Spleen (tissue), 11 donors: ENCODE data around the gene ZNF486. TPM values are rescaled to one million over a fixed set of nuclear protein-coding genes. Genes with fewer than 3 reads are reported as not detected.
"Not testable (repeated sequence)": the region's sequence is repeated elsewhere in the genome, so short reads cannot be mapped to it uniquely, and the experiment has no call there.

Experiments used
- DNase-seq: peaks from one replicate; pipeline ENCODE4 v3.0.0-alpha.2; 2020
- H3K27ac ChIP-seq, 8 donors: fragments of 200-600 bp; sonication (generic) in 7 of 8; 1 replicate in 4 of 8; 2 replicates in 4 of 8; pipeline versions ENCODE4 v1.5.0 to v1.8.0; 2016 to 2021; ENCODE audit warnings: inconsistent platforms in 4 of 8, mild to moderate bottlenecking in 4 of 8, moderate library complexity in 1 of 8
- H3K27me3 ChIP-seq, 7 donors: fragments of 200-600 bp; sonication (generic) in 6 of 7; replicated peaks in 1 of 7; 1 replicate in 4 of 7; 2 replicates in 3 of 7; pipeline versions ENCODE4 v1.5.0 to v1.8.0; 2016 to 2021; ENCODE audit warnings: inconsistent platforms in 3 of 7, mild to moderate bottlenecking in 1 of 7
- H3K36me3 ChIP-seq, 6 donors: fragments of 200-600 bp; sonication (generic) in 5 of 6; 1 replicate in 4 of 6; 2 replicates in 2 of 6; pipeline versions ENCODE4 v1.5.0 to v1.8.0; 2016 to 2021; ENCODE audit warnings: inconsistent platforms in 2 of 6
- H3K4me1 ChIP-seq, 6 donors: fragments of 200-600 bp; sonication (generic) in 5 of 6; 1 replicate in 3 of 6; 2 replicates in 3 of 6; pipeline versions ENCODE4 v1.5.0 to v1.8.0; 2016 to 2021; ENCODE audit warnings: inconsistent platforms in 3 of 6
- H3K4me3 ChIP-seq, 8 donors: fragments of 200-600 bp; sonication (generic) in 7 of 8; 1 replicate in 4 of 8; 2 replicates in 4 of 8; pipeline versions ENCODE4 v1.5.0 to v1.8.0; 2016 to 2021; ENCODE audit warnings: inconsistent platforms in 4 of 8, mild to moderate bottlenecking in 4 of 8, moderate library complexity in 2 of 8
- H3K9me3 ChIP-seq, 8 donors: fragments of 200-600 bp; sonication (generic) in 7 of 8; 1 replicate in 4 of 8; 2 replicates in 4 of 8; pipeline versions ENCODE4 v1.5.0 to v1.8.0; 2016 to 2021; ENCODE audit warnings: inconsistent platforms in 4 of 8
- POLR2A ChIP-seq, 3 donors: fragments of 450-650 bp; IDR thresholded peaks; one replicate each; pipeline ENCODE4 v1.5.1; 2017; ENCODE audit warnings: antibody characterized with exemption in 3 of 3, mild to moderate bottlenecking in 1 of 3
- POLR2AphosphoS5 ChIP-seq, 3 donors: sonication (generic); formaldehyde crosslinking; IDR thresholded peaks; one replicate each; pipeline ENCODE4 v1.5.1; 2017; ENCODE audit warnings: antibody characterized with exemption in 3 of 3
- WGBS, 5 donors: extraction: QIAGEN DNeasy Blood & Tissue Kit in 3 of 5; methylation state at CpG; one replicate each; pipeline versions ENCODE4 v1.1.5 to v1.1.7; 2013 to 2018; 5-methylcytosine and 5-hydroxymethylcytosine counted together
- intact Hi-C: fragments of 100-400 bp; cut with DNase I; formaldehyde crosslinking; loops from one replicate; pipeline ENCODE4 v1.15.0; 2023; ENCODE audit warnings: low total_unique reads
- polyA plus RNA-seq, 3 donors: library from polyadenylated mRNA; stranded (reverse); fragments of 200-250 nt; gene quantifications; one replicate each; pipeline ENCODE4 v1.2.1, GENCODE V29; 2013
- total RNA-seq, 7 donors: library from RNA; depleted of rRNA in 3 of 7; stranded (reverse); fragments of >200 nt in 3 of 7; fragmentation: NEBNext Ultra II Directional in 4 of 7; extraction: Animal tissue kit (Norgen Biotek cat#: 25700) in 4 of 7; gene quantifications; one replicate each; pipeline versions ENCODE4 v1.1.0 to v1.2.1, GENCODE V29; 2016 to 2021
- TF ChIP-seq, protein P1 (sequence below), 11 experiments: fragments of 200-600 bp in 7 of 11; fragments of 450-650 bp in 4 of 11; sonication (generic) in 4 of 11; IDR thresholded peaks in 8 of 11; conservative IDR thresholded peaks in 3 of 11; 1 replicate in 7 of 11; 2 replicates in 4 of 11; pipeline versions ENCODE4 v1.4.0 to v1.8.0; 2016 to 2021; ENCODE audit warnings: antibody characterized with exemption in 11 of 11, inconsistent platforms in 4 of 11, mild to moderate bottlenecking in 1 of 11
- donor health status: healthy with polysubstance abuse.
- donor health status: DM: no; HTN: no; CAD: no; lungs with moderate emphysema.
- donor health status: DM: no; HTN: no; CAD: no.
- donor health status: Bipolar disorder and iron deficiency.
- donor health status: healthy.
- donor health status: DM: no; HTN: no; CAD: no.
- donor health status: DM: yes; HTN: yes; CAD: no.

ZNF486 gene
- total and polyA plus RNA-seq, 10 donors: 2.6 to 18.7 (median 8.5) TPM

- no peak overlapping the region for H3K4me3 ChIP-seq
- 96 to 98% (median 97%) methylated on average over 3 of the region's 3 CpGs for WGBS, 5 donors
These were observed 30.7 kb downstream of the ZNF486 start for GRCh38 chr19:20197747-20198146.

DNA sequence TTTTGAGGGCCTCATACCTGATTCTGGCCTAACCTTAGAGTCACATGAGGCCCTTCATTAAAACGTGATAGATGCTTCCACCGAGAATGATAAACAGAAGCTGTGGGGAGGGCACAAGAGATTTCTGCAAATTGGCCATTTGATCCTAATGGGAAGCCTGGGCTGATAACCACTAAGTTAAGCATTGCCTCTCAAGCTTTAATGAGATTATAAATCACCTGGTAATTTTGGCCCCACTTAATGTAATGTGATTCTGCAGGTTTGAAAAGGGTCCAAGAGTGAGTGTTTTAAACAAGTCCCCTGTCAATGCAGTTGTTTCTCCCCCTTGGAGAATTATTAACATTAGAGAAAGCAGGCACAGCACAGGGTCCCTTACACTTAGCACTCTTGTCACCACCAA lies 42.0 kb downstream of the ZNF486 start:
- H3K36me3 ChIP-seq: no peaks in the 10 kb centered on the region
- H3K9me3 ChIP-seq: peaks cover 0 to 66% (median 28%) of the 10 kb centered on the region in 8 donors
- no peaks in the 10 kb centered on the region for H3K4me1 ChIP-seq
- TF ChIP-seq, protein P1, sequence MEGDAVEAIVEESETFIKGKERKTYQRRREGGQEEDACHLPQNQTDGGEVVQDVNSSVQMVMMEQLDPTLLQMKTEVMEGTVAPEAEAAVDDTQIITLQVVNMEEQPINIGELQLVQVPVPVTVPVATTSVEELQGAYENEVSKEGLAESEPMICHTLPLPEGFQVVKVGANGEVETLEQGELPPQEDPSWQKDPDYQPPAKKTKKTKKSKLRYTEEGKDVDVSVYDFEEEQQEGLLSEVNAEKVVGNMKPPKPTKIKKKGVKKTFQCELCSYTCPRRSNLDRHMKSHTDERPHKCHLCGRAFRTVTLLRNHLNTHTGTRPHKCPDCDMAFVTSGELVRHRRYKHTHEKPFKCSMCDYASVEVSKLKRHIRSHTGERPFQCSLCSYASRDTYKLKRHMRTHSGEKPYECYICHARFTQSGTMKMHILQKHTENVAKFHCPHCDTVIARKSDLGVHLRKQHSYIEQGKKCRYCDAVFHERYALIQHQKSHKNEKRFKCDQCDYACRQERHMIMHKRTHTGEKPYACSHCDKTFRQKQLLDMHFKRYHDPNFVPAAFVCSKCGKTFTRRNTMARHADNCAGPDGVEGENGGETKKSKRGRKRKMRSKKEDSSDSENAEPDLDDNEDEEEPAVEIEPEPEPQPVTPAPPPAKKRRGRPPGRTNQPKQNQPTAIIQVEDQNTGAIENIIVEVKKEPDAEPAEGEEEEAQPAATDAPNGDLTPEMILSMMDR (IDR thresholded peaks at IDR 0.05 in 8 of 11, conservative IDR thresholded peaks at IDR 0.05 in 3 of 11): no peak
- TF ChIP-seq POLR2A (IDR thresholded peaks at IDR 0.05): no peak
- no peak for TF ChIP-seq POLR2AphosphoS5 (IDR thresholded peaks at IDR 0.05)
- no peaks in the 10 kb centered on the region for H3K27me3 ChIP-seq
- H3K4me3 ChIP-seq: no peak overlapping the region
- DNase-seq: no peak
- no peak overlapping the region for H3K27ac ChIP-seq
- intact Hi-C loops: no loop called here
- whole genome bisulfite sequencing, 5 donors: 27 to 93% (median 88%) methylated on average over 2 of the region's 2 CpGs

More at GRCh38 chr19:20197747-20198146, 30.7 kb downstream of the ZNF486 start:
- TF ChIP-seq POLR2A (IDR thresholded peaks at IDR 0.05) (no peak), POLR2AphosphoS5 (IDR thresholded peaks at IDR 0.05) (no peak)
- TF ChIP-seq, protein P1 (IDR thresholded peaks at IDR 0.05 in 8 of 11, conservative IDR thresholded peaks at IDR 0.05 in 3 of 11): no peak
- peaks cover 9 to 81% (median 48%) of the 10 kb centered on the region in 6 donors for H3K36me3 ChIP-seq
- no peak overlapping the region for H3K27ac ChIP-seq
- intact Hi-C loops: no loop called here
- H3K4me1 ChIP-seq: no peaks in the 10 kb centered on the region
- peaks cover 10 to 100% (median 100%) of the 10 kb centered on the region in 8 donors for H3K9me3 ChIP-seq
- no peaks in the 10 kb centered on the region for H3K27me3 ChIP-seq
- no peak for DNase-seq

GRCh38 chr19:20214366-20214765 lies 47.4 kb downstream of the ZNF486 start:
- H3K36me3 ChIP-seq, H3K27ac ChIP-seq, DNase-seq, H3K4me1 ChIP-seq, H3K27me3 ChIP-seq, intact Hi-C loops, H3K4me3 ChIP-seq: not testable (repeated sequence)
- peaks cover 0 to 45% (median 12%) of the 10 kb centered on the region in 8 donors for H3K9me3 ChIP-seq
- 90 to 99% (median 93%) methylated on average over 15 to 26 of the region's 26 CpGs for WGBS, 5 donors

- H3K36me3 ChIP-seq, H3K4me3 ChIP-seq, H3K27me3 ChIP-seq, H3K27ac ChIP-seq, DNase-seq, H3K4me1 ChIP-seq, intact Hi-C loops: not testable (repeated sequence)
- WGBS, 5 donors: 68 to 81% (median 78%) methylated on average over 1 of the region's 1 CpG
- H3K9me3 ChIP-seq: peaks cover 0 to 51% (median 18%) of the 10 kb centered on the region in 8 donors
These were observed 54.6 kb downstream of the ZNF486 start for GRCh38 chr19:20221605-20222004.

DNA sequence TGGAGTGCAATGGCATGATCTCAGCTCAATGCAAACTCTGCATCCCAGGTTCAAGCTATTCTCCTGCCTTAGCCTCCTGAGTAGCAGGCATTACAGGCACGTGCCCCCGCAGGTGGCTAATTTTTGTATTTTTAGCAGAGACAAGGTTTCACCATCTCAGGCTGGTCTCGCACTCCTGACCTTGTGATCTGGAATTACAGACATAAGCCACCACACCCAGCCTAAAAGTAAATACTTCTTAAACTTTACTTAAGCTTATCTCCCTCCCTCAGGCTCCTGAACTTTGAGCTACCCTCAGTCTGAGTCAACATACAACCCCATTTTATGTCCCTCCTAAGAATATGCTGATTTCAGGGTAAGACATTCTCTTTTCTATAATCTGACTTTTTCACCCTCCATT lies 66.1 kb downstream of the ZNF486 start:
- 92 to 96% (median 94%) methylated on average over 3 of the region's 3 CpGs for WGBS, 5 donors
- no peak for DNase-seq
- intact Hi-C loops: no loop called here
- Histone ChIP-seq H3K4me3 (no peak overlapping the region), H3K27me3 (no peaks in the 10 kb centered on the region), H3K4me1 (peaks cover 0 to 9% (median 6%) of the 10 kb centered on the region in 6 donors), H3K36me3 (peaks cover 0 to 14% (median 0%) of the 10 kb centered on the region in 6 donors), H3K9me3 (peaks cover 0 to 61% (median 33%) of the 10 kb centered on the region in 8 donors), H3K27ac (no peak overlapping the region)
- TF ChIP-seq POLR2AphosphoS5 (IDR thresholded peaks at IDR 0.05) (no peak), POLR2A (IDR thresholded peaks at IDR 0.05) (no peak)
- TF ChIP-seq, protein P1 (IDR thresholded peaks at IDR 0.05 in 8 of 11, conservative IDR thresholded peaks at IDR 0.05 in 3 of 11): no peak
